Measurements from ENCODE around the gene TBX10. TPM values are rescaled to one million over a fixed set of nuclear protein-coding genes. Genes with fewer than 3 reads are reported as not detected.

The TBX10 gene
- total RNA-seq, 1 experiment from 2014 or later: not detected

- no peaks in the 10 kb centered on the region for H3K79me1 ChIP-seq (ENCODE audit: insufficient read depth, low read depth, low read length, poor library complexity, severe bottlenecking)
- no peak overlapping the region for H3K18ac ChIP-seq (ENCODE audit: insufficient read length, low read depth, low read length)
- H3K4me2 ChIP-seq (ENCODE audit: insufficient read depth, insufficient read length, low read length): no peak overlapping the region
- no peak overlapping the region for H3K9ac ChIP-seq (ENCODE audit: extremely low read depth, insufficient read length, low read length)
- H2BK15ac ChIP-seq (ENCODE audit: low read depth, low read length): no peak overlapping the region
- H3K56ac ChIP-seq (ENCODE audit: insufficient read length, low read depth, low read length): no peak overlapping the region
- H3K4me1 ChIP-seq (ENCODE audit: insufficient read depth, low read length): no peaks in the 10 kb centered on the region; the same call in 1 of the 2 replicates
- no peak overlapping the region for H3T11ph ChIP-seq (ENCODE audit: low read length)
- no peaks in the 10 kb centered on the region for H4K20me1 ChIP-seq (ENCODE audit: control insufficient read depth, insufficient read depth, insufficient read length)
- H3K27ac ChIP-seq (ENCODE audit: insufficient read length, low read depth, low read length): no peak overlapping the region
- H2AK5ac ChIP-seq (ENCODE audit: insufficient read length, low read length): no peak overlapping the region
- no peak overlapping the region for H2BK20ac ChIP-seq (ENCODE audit: low read depth, low read length, poor library complexity, severe bottlenecking)
- no peaks in the 10 kb centered on the region for H3K23me2 ChIP-seq (ENCODE audit: insufficient read length, low read depth, low read length, poor library complexity, severe bottlenecking)
- H2BK120ac ChIP-seq (ENCODE audit: low read depth, low read length, poor library complexity, severe bottlenecking): no peak overlapping the region
- H2BK5ac ChIP-seq (ENCODE audit: insufficient read length, low read length): no peak overlapping the region
- no peak overlapping the region for H4K91ac ChIP-seq (ENCODE audit: insufficient read length, low read depth, low read length)
- no peak overlapping the region for H4K8ac ChIP-seq (replicated peaks; ENCODE audit: insufficient read length, low read depth, low read length)
- H3K9me3 Mint-ChIP-seq: peaks cover 0 to 3% of the 10 kb centered on the region in 2 experiments; a peak in 2 of 5 replicates
- H3K4me3 Mint-ChIP-seq: no peak overlapping the region
- peaks cover 29% of the 10 kb centered on the region for H3K27me3 Mint-ChIP-seq (ENCODE audit: low read depth)
- H3K23ac ChIP-seq (ENCODE audit: insufficient read length, low read depth, low read length): no peak overlapping the region
- H3K79me2 ChIP-seq (ENCODE audit: insufficient read depth, low read length): no peaks in the 10 kb centered on the region
- peaks cover 4 to 13% of the 10 kb centered on the region in 2 experiments for H3K4me1 Mint-ChIP-seq
- DNase-seq: no peak
- H3K14ac ChIP-seq (ENCODE audit: insufficient read depth, low read length): no peak overlapping the region
- no peak overlapping the region for H3K4ac ChIP-seq (ENCODE audit: low read depth, low read length)
- no peaks in the 10 kb centered on the region for H3K9me3 ChIP-seq (ENCODE audit: control insufficient read depth, low read depth, low read length)
- H2AFZ ChIP-seq (ENCODE audit: low read length): no peak overlapping the region
- H3K36me3 Mint-ChIP-seq (ENCODE audit: insufficient read depth in 1 of 3, low read depth in 3 of 3): no peaks in the 10 kb centered on the region
- H3K27ac Mint-ChIP-seq: no peak overlapping the region; a peak in 1 of 7 replicates
- H4K5ac ChIP-seq (ENCODE audit: insufficient read length, low read depth, low read length): no peak overlapping the region
- H3K27me3 ChIP-seq (ENCODE audit: insufficient read depth, low read length): no peaks in the 10 kb centered on the region
- no CpG with 5 or more reads among the region's 8 CpGs for WGBS (ENCODE audit: extremely low coverage, insufficient read length, low lambda C conversion rate)
- TF ChIP-seq CTCF (conservative IDR thresholded peaks at IDR 0.05): no peak
- H2BK12ac ChIP-seq (ENCODE audit: insufficient read length, low read depth, low read length): no peak overlapping the region
Measured at GRCh38 chr11:67673902-67674301, 34.3 kb upstream of the TBX10 start.

All from H9 (cell line).